Progenitor cell of endocrine pancreas (in vitro differentiated cells): Measurements from ENCODE around the gene PI4K2B. TPM values are rescaled to one million over a fixed set of nuclear protein-coding genes. Genes with fewer than 3 reads are reported as not detected.

Source experiments
- DNase-seq: peaks from one replicate; pipeline ENCODE4 v3.0.0; 2021; ENCODE audit warnings: low spot score; ENCODE audit not compliant: unreplicated experiment
- H3K27ac Mint-ChIP-seq: 2 replicates; pipeline ENCODE4 v1.8.0; 2021; ENCODE audit warnings: mild to moderate bottlenecking, moderate library complexity, mixed read lengths
- H3K27me3 Mint-ChIP-seq: 2 replicates; pipeline ENCODE4 v1.8.0; 2021; ENCODE audit warnings: mixed read lengths
- H3K36me3 Mint-ChIP-seq: 2 replicates; pipeline ENCODE4 v1.8.0; 2022; ENCODE audit warnings: mixed read lengths; ENCODE audit not compliant: insufficient read depth
- H3K4me1 Mint-ChIP-seq: 2 replicates; pipeline ENCODE4 v1.8.0; 2021; ENCODE audit warnings: low read depth, mixed read lengths
- H3K4me3 Mint-ChIP-seq: 2 replicates; pipeline ENCODE4 v1.8.0; 2021; ENCODE audit warnings: low read depth, mild to moderate bottlenecking, moderate library complexity, mixed read lengths
- H3K9me3 Mint-ChIP-seq: 2 replicates; pipeline ENCODE4 v1.8.0; 2021; ENCODE audit warnings: low read depth, mixed read lengths
- CTCF ChIP-seq: fragments of 200-600 bp; sonication (generic); IDR thresholded peaks from one replicate; pipeline ENCODE4 v1.5.0; 2021; ENCODE audit warnings: antibody characterized with exemption, mild to moderate bottlenecking; ENCODE audit not compliant: unreplicated experiment
- total RNA-seq: library from RNA; stranded (reverse); gene quantifications from 2 replicates; pipeline ENCODE4 v1.2.1, GENCODE V29; 2021

Gene PI4K2B
- total RNA-seq, 1 donor from 2014 or later, result 13.9 TPM

- H3K36me3 Mint-ChIP-seq, result no peaks in the 10 kb centered on the region
- DNase-seq, result no peak
- no peaks in the 10 kb centered on the region for H3K9me3 Mint-ChIP-seq
- peaks cover 15% of the 10 kb centered on the region for H3K4me1 Mint-ChIP-seq
- H3K27me3 Mint-ChIP-seq, result no peaks in the 10 kb centered on the region
- H3K4me3 Mint-ChIP-seq, result no peak overlapping the region
- no peak for TF ChIP-seq CTCF
- H3K27ac Mint-ChIP-seq, result no peak overlapping the region
Observed at GRCh38 chr4:25302626-25303025, 68.8 kb downstream of the PI4K2B start.

GRCh38 chr4:25303578-25303977 lies 69.7 kb downstream of the PI4K2B start:
- H3K27me3 Mint-ChIP-seq, result no peaks in the 10 kb centered on the region
- no peak for TF ChIP-seq CTCF
- peaks cover 15% of the 10 kb centered on the region for H3K4me1 Mint-ChIP-seq
- DNase-seq, result no peak
- H3K4me3 Mint-ChIP-seq, result no peak overlapping the region
- no peak overlapping the region for H3K27ac Mint-ChIP-seq
- H3K9me3 Mint-ChIP-seq, result no peaks in the 10 kb centered on the region
- H3K36me3 Mint-ChIP-seq, result no peaks in the 10 kb centered on the region

- Mint-ChIP-seq H3K27ac (no peak overlapping the region), H3K9me3 (no peaks in the 10 kb centered on the region), H3K27me3 (no peaks in the 10 kb centered on the region), H3K4me3 (no peak overlapping the region), H3K4me1 (no peaks in the 10 kb centered on the region), H3K36me3 (no peaks in the 10 kb centered on the region)
- TF ChIP-seq CTCF, result no peak
- DNase-seq, result no peak
Observed at GRCh38 chr4:25306518-25307057, 72.8 kb downstream of the PI4K2B start.

- H3K36me3 Mint-ChIP-seq, result no peaks in the 10 kb centered on the region
- no peaks in the 10 kb centered on the region for H3K9me3 Mint-ChIP-seq
- DNase-seq, result no peak
- TF ChIP-seq CTCF, result no peak
- no peaks in the 10 kb centered on the region for H3K27me3 Mint-ChIP-seq
- H3K4me3 Mint-ChIP-seq, result no peak overlapping the region
- H3K27ac Mint-ChIP-seq, result no peak overlapping the region
- H3K4me1 Mint-ChIP-seq, result peaks cover under 1% of the 10 kb centered on the region
Observed at GRCh38 chr4:25307596-25307995, 73.8 kb downstream of the PI4K2B start.

- no peak for TF ChIP-seq CTCF
- no peak overlapping the region for H3K4me3 Mint-ChIP-seq
- no peak overlapping the region for H3K27ac Mint-ChIP-seq
- H3K27me3 Mint-ChIP-seq, result no peaks in the 10 kb centered on the region
- DNase-seq, result no peak
- no peaks in the 10 kb centered on the region for H3K9me3 Mint-ChIP-seq
- H3K4me1 Mint-ChIP-seq, result peaks cover 4% of the 10 kb centered on the region
- no peaks in the 10 kb centered on the region for H3K36me3 Mint-ChIP-seq
Observed at GRCh38 chr4:25308306-25308705, 74.5 kb downstream of the PI4K2B start.
